Peyer's patch (tissue), 4 donors: ENCODE results near the gene EHD1. TPM values are rescaled to one million over a fixed set of nuclear protein-coding genes. Genes with fewer than 3 reads are reported as not detected.

ENCODE experiments used
- DNase-seq, 3 donors: peaks; one replicate each; pipeline ENCODE4 v3.0.0-alpha.2; 2017 to 2019
- H3K27ac ChIP-seq, 4 donors: fragments of 200-600 bp; sonication (generic); one replicate each; pipeline ENCODE4 v1.5.1; 2016 to 2019
- H3K27me3 ChIP-seq, 2 donors: fragments of 200-600 bp; sonication (generic); one replicate each; pipeline ENCODE4 v1.5.1; 2019
- H3K36me3 ChIP-seq, 3 donors: fragments of 200-600 bp; sonication (generic); one replicate each; pipeline ENCODE4 v1.5.1; 2016 to 2019
- H3K4me1 ChIP-seq, 4 donors: fragments of 200-600 bp; sonication (generic); one replicate each; pipeline ENCODE4 v1.5.1; 2016 to 2019
- H3K4me3 ChIP-seq, 4 donors: fragments of 200-600 bp; sonication (generic); 1 replicate in 3 of 4; 2 replicates in 1 of 4; pipeline ENCODE4 v1.5.1; 2016 to 2019; ENCODE audit warnings: mild to moderate bottlenecking in 1 of 4
- H3K9me3 ChIP-seq, 4 donors: fragments of 200-600 bp; sonication (generic); one replicate each; pipeline ENCODE4 v1.5.1; 2016 to 2019; ENCODE audit warnings: mild to moderate bottlenecking in 1 of 4
- CTCF ChIP-seq, 6 experiments: fragments of 450-650 bp in 4 of 6; fragments of 200-600 bp in 2 of 6; sonication (generic) in 1 of 6; IDR thresholded peaks; one replicate each; pipeline ENCODE4 v1.5.1; 2017 to 2019; ENCODE audit warnings: antibody characterized with exemption in 6 of 6, mild to moderate bottlenecking in 3 of 6, moderate library complexity in 1 of 6
- POLR2A ChIP-seq, 2 donors: fragments of 450-650 bp; IDR thresholded peaks; one replicate each; pipeline ENCODE4 v1.5.1; 2017; ENCODE audit warnings: antibody characterized with exemption in 2 of 2, mild to moderate bottlenecking in 2 of 2, moderate library complexity in 2 of 2
- total RNA-seq, 4 donors: library from RNA; depleted of rRNA; stranded (reverse); fragments of >200 nt; gene quantifications; one replicate each; pipeline ENCODE4 v1.1.0, GENCODE V29; 2016

The EHD1 gene
- total RNA-seq, 4 donors from 2014 or later, result 56.2 to 185 (median 98.6) TPM

- Histone ChIP-seq H3K4me3 (no peak overlapping the region), H3K9me3 (no peaks in the 10 kb centered on the region), H3K4me1 (peaks cover 0 to 12% (median 0%) of the 10 kb centered on the region in 4 donors), H3K27ac (no peak overlapping the region), H3K36me3 (peaks cover 0 to 73% (median 0%) of the 10 kb centered on the region in 3 donors), H3K27me3 (no peaks in the 10 kb centered on the region)
- no peak for DNase-seq
- TF ChIP-seq CTCF (IDR thresholded peaks at IDR 0.05), result no peak
- no peak for TF ChIP-seq POLR2A (IDR thresholded peaks at IDR 0.05)
Observed at GRCh38 chr11:64897381-64898075, 19.1 kb upstream of the EHD1 start.

- no peaks in the 10 kb centered on the region for H3K9me3 ChIP-seq
- TF ChIP-seq CTCF (IDR thresholded peaks at IDR 0.05), result no peak
- TF ChIP-seq POLR2A (IDR thresholded peaks at IDR 0.05), result no peak
- DNase-seq, result no peak
- H3K36me3 ChIP-seq, result peaks cover 0 to 69% (median 0%) of the 10 kb centered on the region in 3 donors
- H3K4me3 ChIP-seq, result no peak overlapping the region
- no peak overlapping the region for H3K27ac ChIP-seq
- H3K4me1 ChIP-seq, result peaks cover 0 to 12% (median 0%) of the 10 kb centered on the region in 4 donors
- H3K27me3 ChIP-seq, result no peaks in the 10 kb centered on the region
Observed at GRCh38 chr11:64896448-64897022, 18.1 kb upstream of the EHD1 start.

- peaks cover 0 to 68% (median 0%) of the 10 kb centered on the region in 3 donors for H3K36me3 ChIP-seq
- H3K9me3 ChIP-seq, result no peaks in the 10 kb centered on the region
- DNase-seq, result no peak
- H3K4me1 ChIP-seq, result peaks cover 0 to 12% (median 0%) of the 10 kb centered on the region in 4 donors
- H3K27ac ChIP-seq, result peak overlapping the region in 3 of 4 donors; percentile 84 to 100 (median 97)
- no peaks in the 10 kb centered on the region for H3K27me3 ChIP-seq
- no peak overlapping the region for H3K4me3 ChIP-seq
- TF ChIP-seq CTCF (IDR thresholded peaks at IDR 0.05) (no peak), POLR2A (IDR thresholded peaks at IDR 0.05) (no peak)
Observed at GRCh38 chr11:64894812-64895452, 16.5 kb upstream of the EHD1 start.

GRCh38 chr11:64894070-64894811 is 15.8 kb upstream of the EHD1 start:
- Histone ChIP-seq H3K4me3 (peak overlapping the region in 3 of 4 donors; percentile 45 to 85 (median 61)), H3K9me3 (no peaks in the 10 kb centered on the region), H3K36me3 (peaks cover 0 to 61% (median 0%) of the 10 kb centered on the region in 3 donors), H3K27ac (peak overlapping the region; percentile 32 to 100 (median 90)), H3K4me1 (peaks cover 0 to 12% (median 0%) of the 10 kb centered on the region in 4 donors), H3K27me3 (no peaks in the 10 kb centered on the region)
- DNase-seq, result peak; percentile 94 to 97 (median 95)
- TF ChIP-seq POLR2A (IDR thresholded peaks at IDR 0.05), result peak; percentile 72 to 77
- TF ChIP-seq CTCF (IDR thresholded peaks at IDR 0.05), result peak; percentile 90 to 98 (median 96)
